ENCODE measurements around the gene ACSM6. TPM values are rescaled to one million over a fixed set of nuclear protein-coding genes. Genes with fewer than 3 reads are reported as not detected.

Gene ACSM6
- total RNA-seq, 2 donors from 2014 or later, result not detected

GRCh38 chr10:95240811-95241210, 46.8 kb downstream of the ACSM6 start:
- H3K4me1 ChIP-seq (ENCODE audit: control insufficient read depth in 1 of 2, low read depth in 2 of 2), result no peaks in the 10 kb centered on the region
- DNase-seq (ENCODE audit: low spot score) (no peak), ATAC-seq (ENCODE audit: insufficient number of reproducible peaks, low FRiP score, low read depth) (no peak)
- TF ChIP-seq CTCF (IDR thresholded peaks at IDR 0.05), result no peak
- peaks cover 33% of the 10 kb centered on the region for H3K36me3 ChIP-seq
- no peaks in the 10 kb centered on the region for H3K27me3 ChIP-seq (replicated peaks; ENCODE audit: insufficient read depth)
- no peak overlapping the region for H3K27ac ChIP-seq
- H3K9me3 ChIP-seq, result no peaks in the 10 kb centered on the region
- H3K4me3 ChIP-seq, result no peak overlapping the region

GRCh38 chr10:95241533-95241932, 47.5 kb downstream of the ACSM6 start:
- Histone ChIP-seq H3K9me3 (no peaks in the 10 kb centered on the region), H3K4me1 (ENCODE audit: control insufficient read depth in 1 of 2, low read depth in 2 of 2) (peaks cover 0 to under 1% of the 10 kb centered on the region in 2 donors), H3K4me3 (no peak overlapping the region), H3K27ac (no peak overlapping the region), H3K27me3 (replicated peaks; ENCODE audit: insufficient read depth) (no peaks in the 10 kb centered on the region), H3K36me3 (peaks cover 38% of the 10 kb centered on the region)
- DNase-seq (ENCODE audit: low spot score) (no peak), ATAC-seq (ENCODE audit: insufficient number of reproducible peaks, low FRiP score, low read depth) (no peak)
- no peak for TF ChIP-seq CTCF (IDR thresholded peaks at IDR 0.05)

GRCh38 chr10:95242581-95243317, 48.7 kb downstream of the ACSM6 start:
- no peak for ATAC-seq (ENCODE audit: insufficient number of reproducible peaks, low FRiP score, low read depth)
- Histone ChIP-seq H3K4me3 (no peak overlapping the region), H3K9me3 (no peaks in the 10 kb centered on the region), H3K27me3 (replicated peaks; ENCODE audit: insufficient read depth) (no peaks in the 10 kb centered on the region), H3K27ac (no peak overlapping the region), H3K4me1 (ENCODE audit: control insufficient read depth in 1 of 2, low read depth in 2 of 2) (peaks cover 10 to 13% of the 10 kb centered on the region in 2 donors), H3K36me3 (peaks cover 34% of the 10 kb centered on the region)
- TF ChIP-seq CTCF (IDR thresholded peaks at IDR 0.05), result peak; percentile 33
- no peak for DNase-seq (ENCODE audit: low spot score)

GRCh38 chr10:95243318-95243617, 49.2 kb downstream of the ACSM6 start:
- no peaks in the 10 kb centered on the region for H3K27me3 ChIP-seq (replicated peaks; ENCODE audit: insufficient read depth)
- H3K36me3 ChIP-seq, result peaks cover 30% of the 10 kb centered on the region
- H3K4me3 ChIP-seq, result no peak overlapping the region
- TF ChIP-seq CTCF (IDR thresholded peaks at IDR 0.05), result no peak
- H3K27ac ChIP-seq, result no peak overlapping the region
- peaks cover 15 to 18% of the 10 kb centered on the region in 2 donors for H3K4me1 ChIP-seq (ENCODE audit: control insufficient read depth in 1 of 2, low read depth in 2 of 2)
- no peak for DNase-seq (ENCODE audit: low spot score)
- no peak for ATAC-seq (ENCODE audit: insufficient number of reproducible peaks, low FRiP score, low read depth)
- H3K9me3 ChIP-seq, result no peaks in the 10 kb centered on the region

- peaks cover 30% of the 10 kb centered on the region for H3K36me3 ChIP-seq
- no peak for TF ChIP-seq CTCF (IDR thresholded peaks at IDR 0.05)
- H3K27me3 ChIP-seq (replicated peaks; ENCODE audit: insufficient read depth), result no peaks in the 10 kb centered on the region
- H3K4me3 ChIP-seq, result no peak overlapping the region
- DNase-seq (ENCODE audit: low spot score) (no peak), ATAC-seq (ENCODE audit: insufficient number of reproducible peaks, low FRiP score, low read depth) (no peak)
- no peaks in the 10 kb centered on the region for H3K9me3 ChIP-seq
- peaks cover 20 to 27% of the 10 kb centered on the region in 2 donors for H3K4me1 ChIP-seq (ENCODE audit: control insufficient read depth in 1 of 2, low read depth in 2 of 2)
- H3K27ac ChIP-seq, result no peak overlapping the region
Measured at GRCh38 chr10:95244152-95244551, 50.1 kb downstream of the ACSM6 start.
